ENCODE measurements around the gene VIT.
A peak's percentile ranks its signal among the peaks of the same experiment; 100 is the strongest.

Gene VIT

GRCh38 chr2:36783246-36783645 is 86.7 kb downstream of the VIT start:
- Histone ChIP-seq H3K36me3 (no peaks in the 10 kb centered on the region), H3K27ac (no peak overlapping the region), H3K9me3 (no peaks in the 10 kb centered on the region), H3K4me3 (no peak overlapping the region), H3K4me1 (peaks cover 0 to 6% (median 3%) of the 10 kb centered on the region in 4 donors), H3K27me3 (no peaks in the 10 kb centered on the region)
- no peak for TF ChIP-seq CTCF (IDR thresholded peaks at IDR 0.05)
- no peak for DNase-seq
- intact Hi-C loops (cut with DNase I; ENCODE audit: low total_unique reads) = no loop called here

GRCh38 chr2:36785179-36785795 is 88.8 kb downstream of the VIT start:
- no peaks in the 10 kb centered on the region for H3K9me3 ChIP-seq
- intact Hi-C loops (cut with DNase I; ENCODE audit: low total_unique reads) = no loop called here
- no peaks in the 10 kb centered on the region for H3K27me3 ChIP-seq
- no peak overlapping the region for H3K4me3 ChIP-seq
- no peaks in the 10 kb centered on the region for H3K36me3 ChIP-seq
- peak; percentile 82 to 90 for TF ChIP-seq CTCF (IDR thresholded peaks at IDR 0.05)
- H3K27ac ChIP-seq = no peak overlapping the region
- DNase-seq = peak in 1 of 2 donors; percentile 45
- H3K4me1 ChIP-seq = no peaks in the 10 kb centered on the region

- H3K4me1 ChIP-seq = no peaks in the 10 kb centered on the region
- no peak for TF ChIP-seq CTCF (IDR thresholded peaks at IDR 0.05)
- no peak overlapping the region for H3K27ac ChIP-seq
- H3K36me3 ChIP-seq = no peaks in the 10 kb centered on the region
- H3K9me3 ChIP-seq = no peaks in the 10 kb centered on the region
- intact Hi-C loops (cut with DNase I; ENCODE audit: low total_unique reads) = no loop called here
- no peak for DNase-seq
- H3K4me3 ChIP-seq = no peak overlapping the region
- peaks cover 0 to 2% of the 10 kb centered on the region in 2 donors for H3K27me3 ChIP-seq
These were observed 92.8 kb downstream of the VIT start for GRCh38 chr2:36789181-36789804.

- H3K27me3 ChIP-seq = peaks cover 0 to 2% of the 10 kb centered on the region in 2 donors
- H3K4me1 ChIP-seq = no peaks in the 10 kb centered on the region
- H3K36me3 ChIP-seq = no peaks in the 10 kb centered on the region
- intact Hi-C loops (cut with DNase I; ENCODE audit: low total_unique reads) = no loop called here
- H3K4me3 ChIP-seq = no peak overlapping the region
- DNase-seq = no peak
- TF ChIP-seq CTCF (IDR thresholded peaks at IDR 0.05) = no peak
- H3K9me3 ChIP-seq = no peaks in the 10 kb centered on the region
- H3K27ac ChIP-seq = no peak overlapping the region
These were observed 96.4 kb downstream of the VIT start for GRCh38 chr2:36792951-36793350.

GRCh38 chr2:36797324-36798070 is 101.0 kb downstream of the VIT start:
- TF ChIP-seq CTCF (IDR thresholded peaks at IDR 0.05) = no peak
- peaks cover 0 to 6% of the 10 kb centered on the region in 2 donors for H3K27me3 ChIP-seq
- H3K27ac ChIP-seq = no peak overlapping the region
- no peak for DNase-seq
- H3K36me3 ChIP-seq = peaks cover 0 to 9% (median 0%) of the 10 kb centered on the region in 3 donors
- H3K9me3 ChIP-seq = no peaks in the 10 kb centered on the region
- no peak overlapping the region for H3K4me3 ChIP-seq
- H3K4me1 ChIP-seq = no peaks in the 10 kb centered on the region
- intact Hi-C loops (cut with DNase I; ENCODE audit: low total_unique reads) = no loop called here
